Right lobe of liver (tissue), 4 donors: Measurements from ENCODE around the gene PLA2R1.

Experiments
- POLR2A ChIP-seq: fragments of 450-650 bp; IDR thresholded peaks from one replicate; pipeline ENCODE4 v1.6.1; 2017; ENCODE audit warnings: antibody characterized with exemption, mild to moderate bottlenecking
- TF ChIP-seq, protein P1 (sequence below), 4 donors: fragments of 200-600 bp in 3 of 4; fragments of 450-650 bp in 1 of 4; IDR thresholded peaks; one replicate each; pipeline versions ENCODE4 v1.5.1 to v1.8.0; 2016 to 2022; ENCODE audit warnings: antibody characterized with exemption in 4 of 4, mild to moderate bottlenecking in 2 of 4
- donor health status: DM: no; HTN: no; CAD: no.
- donor health status: DM: no; HTN: no; CAD: no.
- donor health status: DM: no; HTN: yes; CAD: no.

DNA sequence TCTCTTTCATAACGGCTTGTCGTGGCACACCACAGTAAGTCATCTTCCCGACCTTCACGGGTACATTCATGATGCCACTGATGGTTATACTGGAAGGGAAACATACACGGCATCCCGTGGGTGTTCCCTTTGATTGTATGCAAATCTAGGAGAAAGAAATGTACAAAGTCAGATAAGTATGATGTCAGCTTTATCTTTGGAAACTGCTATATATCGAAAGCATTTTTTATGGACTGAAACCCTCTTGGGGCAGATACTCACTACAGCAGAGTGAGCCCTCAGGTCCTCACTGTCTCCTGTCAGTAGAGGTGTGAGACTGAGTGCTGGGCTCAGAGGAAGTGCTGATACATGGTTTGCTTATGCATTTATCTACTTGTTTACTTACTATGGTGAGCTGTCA is 20.4 kb downstream of the PLA2R1 start:
- TF ChIP-seq, protein P1, sequence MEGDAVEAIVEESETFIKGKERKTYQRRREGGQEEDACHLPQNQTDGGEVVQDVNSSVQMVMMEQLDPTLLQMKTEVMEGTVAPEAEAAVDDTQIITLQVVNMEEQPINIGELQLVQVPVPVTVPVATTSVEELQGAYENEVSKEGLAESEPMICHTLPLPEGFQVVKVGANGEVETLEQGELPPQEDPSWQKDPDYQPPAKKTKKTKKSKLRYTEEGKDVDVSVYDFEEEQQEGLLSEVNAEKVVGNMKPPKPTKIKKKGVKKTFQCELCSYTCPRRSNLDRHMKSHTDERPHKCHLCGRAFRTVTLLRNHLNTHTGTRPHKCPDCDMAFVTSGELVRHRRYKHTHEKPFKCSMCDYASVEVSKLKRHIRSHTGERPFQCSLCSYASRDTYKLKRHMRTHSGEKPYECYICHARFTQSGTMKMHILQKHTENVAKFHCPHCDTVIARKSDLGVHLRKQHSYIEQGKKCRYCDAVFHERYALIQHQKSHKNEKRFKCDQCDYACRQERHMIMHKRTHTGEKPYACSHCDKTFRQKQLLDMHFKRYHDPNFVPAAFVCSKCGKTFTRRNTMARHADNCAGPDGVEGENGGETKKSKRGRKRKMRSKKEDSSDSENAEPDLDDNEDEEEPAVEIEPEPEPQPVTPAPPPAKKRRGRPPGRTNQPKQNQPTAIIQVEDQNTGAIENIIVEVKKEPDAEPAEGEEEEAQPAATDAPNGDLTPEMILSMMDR (IDR thresholded peaks at IDR 0.05) = no peak
- no peak for TF ChIP-seq POLR2A
